Measurements from ENCODE around the gene MCRIP2.
"Not testable (repeated sequence)": the region's sequence is repeated elsewhere in the genome, so short reads cannot be mapped to it uniquely, and the experiment has no call there.

Gene MCRIP2

DNA sequence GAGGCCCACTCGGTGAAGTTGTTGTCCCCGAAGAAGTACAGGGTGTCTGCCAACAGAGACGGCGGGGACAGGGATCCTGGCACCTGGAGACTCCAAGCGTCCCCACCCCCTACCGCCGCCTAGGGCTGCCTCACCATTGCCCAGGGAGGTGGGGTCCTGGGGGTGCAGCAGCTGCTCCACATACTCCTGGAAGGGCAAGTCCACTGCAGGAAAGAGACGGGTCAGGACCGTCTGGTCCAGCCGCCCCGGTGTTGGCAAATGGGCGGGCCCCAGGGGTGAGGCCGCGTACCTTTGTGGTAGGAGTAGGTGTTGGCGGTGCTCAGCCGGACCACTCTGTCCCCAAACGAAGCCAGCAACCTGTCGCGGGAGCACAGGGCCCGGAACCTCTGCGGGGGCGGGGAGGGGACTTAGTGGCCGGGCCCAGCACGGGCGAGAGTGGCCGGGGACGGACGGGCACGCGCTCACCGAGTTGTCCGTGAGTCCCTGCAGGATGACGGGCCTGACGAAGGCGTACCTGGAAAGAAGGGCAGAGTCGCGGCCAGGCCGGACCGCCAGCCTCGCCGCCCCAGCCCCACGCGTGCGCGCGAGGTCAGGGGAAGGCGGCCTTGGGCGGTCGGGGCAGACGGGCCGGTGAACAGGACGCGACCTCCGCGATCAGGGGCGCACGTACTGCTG lies 41.9 kb downstream of the MCRIP2 start:
- DNase-seq, result no peak

DNA sequence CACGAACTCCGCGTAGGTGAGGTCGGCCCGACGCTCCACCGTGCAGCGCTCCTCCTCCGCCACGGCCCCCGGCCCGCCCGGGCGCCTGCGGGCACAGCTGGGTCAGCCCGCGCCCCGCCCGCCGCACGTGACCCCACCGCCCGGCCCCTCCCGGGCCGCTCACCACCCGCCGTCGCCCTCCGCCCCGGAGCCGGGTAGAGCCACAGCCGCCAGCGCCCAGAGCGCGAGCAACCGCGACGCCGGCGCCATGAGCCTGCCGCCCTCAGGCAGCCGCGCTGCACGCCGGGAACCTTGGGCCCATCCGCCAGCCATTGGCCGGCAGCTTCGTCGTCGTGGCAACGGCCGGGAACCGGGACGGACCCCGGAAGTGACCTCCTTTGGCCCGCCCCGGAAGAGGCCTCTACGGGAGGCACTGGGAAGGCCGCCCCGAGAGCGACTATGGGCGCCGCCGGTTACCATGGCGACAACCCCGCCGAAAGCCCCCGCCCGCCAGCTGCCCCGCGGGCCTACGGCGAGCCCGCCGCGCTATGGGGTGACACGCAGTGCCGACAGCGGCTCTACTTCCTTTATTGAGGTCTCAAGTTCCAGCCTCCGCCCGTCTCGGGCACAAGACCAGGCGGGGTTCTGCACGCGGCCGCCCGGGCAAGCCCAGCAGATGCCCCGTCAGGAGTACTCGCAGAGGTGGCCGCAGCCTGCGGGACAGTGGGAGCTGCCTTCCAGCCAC lies 42.6 kb downstream of the MCRIP2 start, which contains the start of gene JMJD8:
Gene JMJD8 (minus strand): TSS at position 264 of the 724 bp plus-strand sequence. CDS start 15 bp downstream, at position 249.
- DNase-seq, result peak; percentile 98

DNA sequence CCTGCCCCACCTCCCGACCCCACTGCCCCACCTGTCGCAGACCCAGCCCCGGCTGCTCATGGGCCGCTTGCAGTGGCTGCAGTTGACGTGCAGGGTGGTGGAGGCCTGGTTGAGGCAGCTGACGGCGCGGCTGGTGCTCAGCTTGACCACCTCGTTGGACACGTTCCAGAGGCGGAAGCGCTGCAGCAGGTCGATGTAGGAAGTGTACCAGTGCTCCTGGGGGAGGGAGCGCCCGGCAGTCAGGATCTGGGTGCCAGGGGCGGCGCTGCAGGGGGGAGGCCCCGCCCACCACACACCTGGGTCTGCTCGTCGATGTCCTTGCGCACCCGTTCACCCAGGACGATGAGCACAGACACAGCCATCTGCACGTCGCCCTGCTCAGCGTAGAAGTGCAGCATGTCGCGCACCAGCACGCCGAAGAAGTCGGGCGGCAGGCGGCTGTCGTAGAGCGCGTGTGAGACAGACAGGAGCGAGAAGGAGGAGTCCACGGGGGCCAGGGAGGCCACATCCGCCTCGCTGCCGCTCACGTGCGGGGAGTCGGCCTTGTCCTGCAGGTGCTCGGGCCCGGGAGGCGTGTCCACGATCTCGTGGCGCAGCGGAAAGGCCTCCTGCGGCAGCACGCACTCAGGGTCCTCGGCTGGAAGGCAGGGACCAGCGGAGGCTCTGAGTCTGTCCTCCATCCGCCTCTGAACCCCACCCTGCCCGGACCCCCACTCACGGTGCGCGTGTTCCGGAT lies 43.5 kb downstream of the MCRIP2 start:
- DNase-seq, result no peak

DNA sequence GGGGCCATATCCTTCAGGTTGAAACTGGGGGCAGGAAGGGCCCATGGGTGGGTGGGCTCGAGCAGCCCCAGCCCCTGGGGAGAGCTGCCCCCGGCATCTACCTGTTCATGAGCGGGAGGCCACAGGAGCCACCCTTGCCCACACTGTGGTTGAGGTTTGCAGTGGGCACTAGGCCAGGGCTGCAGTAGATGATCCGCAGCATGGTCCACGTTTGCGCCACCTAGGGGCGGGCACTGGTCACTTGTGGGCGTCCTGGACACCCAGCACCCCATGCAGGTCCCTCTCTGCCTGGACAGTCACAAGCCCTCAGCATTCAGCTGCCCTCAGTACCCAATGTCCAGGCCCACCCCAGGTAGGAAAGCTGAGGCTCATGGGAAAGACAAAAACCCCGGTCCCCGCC lies 44.3 kb downstream of the MCRIP2 start:
- DNase-seq, result no peak

DNA sequence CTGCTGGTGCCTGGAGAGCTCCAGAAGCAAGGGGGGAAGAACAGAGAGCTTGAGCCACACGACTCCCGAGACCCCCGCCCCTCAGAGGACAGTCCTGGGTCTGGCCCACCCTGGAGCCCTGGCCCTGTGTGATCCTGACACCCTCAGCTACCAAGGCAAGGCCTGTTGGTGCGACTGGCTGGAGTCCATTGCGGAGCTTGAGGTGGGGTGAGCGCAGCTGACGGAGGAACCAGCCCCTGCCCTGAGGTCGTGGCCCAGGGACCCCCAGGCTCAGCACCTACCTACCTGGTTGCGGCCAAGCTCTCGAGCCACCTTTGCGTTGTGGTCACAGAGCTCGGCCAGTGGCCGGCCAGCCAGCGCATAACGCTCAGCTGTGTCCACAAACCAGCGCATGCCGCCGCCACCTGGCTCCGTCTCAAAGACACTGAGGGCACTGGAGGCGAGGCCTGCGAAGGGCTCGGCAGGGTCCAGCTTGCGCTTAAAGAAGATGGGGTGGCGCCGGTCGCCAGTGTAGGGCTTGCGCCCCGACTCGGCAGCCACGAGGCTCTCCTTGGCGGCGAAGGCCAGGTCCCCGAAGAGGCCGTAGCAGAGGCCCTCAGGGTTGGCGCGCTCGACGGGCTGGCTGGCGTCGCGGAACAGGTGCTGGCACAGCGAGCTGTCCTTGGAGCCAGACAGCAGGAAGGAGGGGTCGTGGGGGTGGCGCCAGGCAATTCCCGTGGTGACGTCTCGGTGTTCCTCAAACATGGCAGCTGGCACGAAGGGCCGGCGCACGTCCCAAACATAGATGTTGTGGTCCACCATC lies 45.0 kb downstream of the MCRIP2 start:
- DNase-seq, result no peak

DNA sequence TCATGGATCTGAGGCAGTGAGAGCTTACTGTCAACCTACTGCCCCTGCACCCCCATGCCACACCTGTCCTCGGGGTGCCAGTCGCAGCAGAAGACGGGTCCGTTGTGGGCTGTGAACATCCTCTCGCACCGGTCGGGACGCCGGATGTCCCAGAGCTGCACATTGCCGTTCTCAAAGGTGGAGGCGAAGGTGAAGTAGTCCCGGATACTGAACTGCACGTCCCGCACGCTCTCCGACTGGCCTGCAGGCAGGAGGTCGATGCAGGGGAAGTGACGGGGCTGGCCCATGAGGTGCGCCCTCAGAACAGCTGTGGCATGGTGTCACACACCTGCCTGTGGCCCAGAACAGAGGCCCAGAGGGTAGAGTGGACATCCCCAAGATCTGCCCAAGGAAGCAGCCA lies 45.9 kb downstream of the MCRIP2 start:
- no peak for DNase-seq

DNA sequence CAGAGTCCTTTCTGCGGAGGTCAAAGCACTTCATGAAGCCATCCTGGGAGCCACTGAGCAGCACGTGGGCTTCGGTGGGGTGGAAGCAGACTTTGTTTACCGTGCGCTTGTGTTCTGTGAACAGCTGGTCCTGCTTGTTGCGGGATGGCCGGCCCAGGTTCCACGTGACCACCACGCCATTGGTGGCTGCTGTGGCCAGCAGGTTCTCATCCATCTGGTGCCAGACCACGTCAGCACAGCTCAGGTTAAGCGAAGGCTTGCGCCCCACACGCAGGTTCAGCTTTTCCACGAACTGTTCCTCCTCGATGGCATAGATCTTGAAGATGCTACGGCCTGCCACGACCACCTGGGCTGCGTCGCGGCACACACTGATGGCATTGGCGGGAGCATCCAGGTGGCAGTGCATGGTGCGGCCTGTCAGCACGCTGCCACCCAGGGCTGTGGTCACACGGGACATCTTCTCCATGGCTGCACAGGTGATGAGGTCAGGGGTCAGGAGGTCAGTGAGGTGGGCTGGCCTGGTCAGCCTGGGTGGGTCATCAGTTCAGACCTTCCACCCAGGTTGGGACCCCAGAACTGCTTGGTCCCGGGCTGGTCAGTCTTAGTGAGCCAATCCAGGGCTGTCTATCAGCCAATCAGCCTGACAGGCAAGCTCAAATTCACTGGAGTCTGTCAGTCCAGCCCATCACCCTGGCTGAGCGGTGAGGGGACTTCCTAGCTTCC lies 47.7 kb downstream of the MCRIP2 start:
- DNase-seq, result no peak

DNA sequence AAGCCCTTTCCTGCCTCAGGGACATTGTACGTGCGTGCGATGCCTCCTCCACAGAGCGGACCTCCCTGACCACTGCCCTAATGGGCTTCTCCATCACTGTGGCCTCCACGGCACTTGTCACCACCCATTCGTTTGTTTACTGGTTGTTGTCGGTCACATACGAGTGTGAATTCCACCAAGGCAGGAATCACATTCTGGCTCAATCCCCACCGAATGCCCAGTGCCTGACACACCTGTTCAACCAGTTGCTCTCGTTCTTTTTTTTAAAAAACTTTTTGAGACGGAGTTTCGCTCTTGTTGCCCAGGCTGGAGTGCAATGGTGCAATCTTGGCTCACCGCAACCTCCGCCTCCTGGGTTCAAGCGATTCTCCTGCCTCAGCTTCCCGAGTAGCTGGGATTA lies 49.6 kb downstream of the MCRIP2 start:
- DNase-seq, result not testable (repeated sequence)

DNA sequence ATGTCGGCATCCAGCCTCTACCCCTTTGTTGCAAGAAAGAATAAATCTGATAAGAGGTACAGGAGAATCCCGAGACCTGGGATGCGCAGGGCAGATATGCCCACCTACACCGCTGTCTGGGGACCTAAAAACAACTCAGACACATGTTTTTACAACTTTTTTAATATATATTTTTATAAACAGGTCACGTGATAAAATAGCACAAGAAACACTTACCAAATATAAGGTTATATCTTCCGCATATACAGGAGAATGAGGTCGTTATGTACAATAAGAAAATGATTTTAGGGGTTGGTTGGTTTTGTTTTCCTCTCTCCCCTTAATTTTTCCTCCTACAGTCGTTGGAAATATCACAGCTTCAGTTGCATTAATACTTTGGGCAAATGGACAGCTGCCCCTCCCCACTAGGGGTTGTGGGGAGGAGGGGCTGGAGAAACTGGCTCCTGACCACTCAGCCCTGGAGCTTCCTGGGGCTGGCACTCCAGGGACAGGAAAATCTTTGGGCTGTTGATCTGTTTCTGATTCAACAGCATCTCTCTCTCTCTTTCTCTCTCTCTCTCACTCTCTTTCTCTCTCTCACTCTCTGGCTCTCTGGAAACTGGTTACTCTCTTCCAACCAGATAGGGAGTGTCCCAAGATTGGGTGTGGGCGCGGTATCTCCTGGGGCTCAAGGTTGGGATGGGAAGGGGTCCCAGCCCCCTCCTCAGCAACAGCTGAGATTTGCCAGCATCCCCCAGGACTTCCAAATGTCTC lies 50.9 kb downstream of the MCRIP2 start:
- DNase-seq, result no peak

DNA sequence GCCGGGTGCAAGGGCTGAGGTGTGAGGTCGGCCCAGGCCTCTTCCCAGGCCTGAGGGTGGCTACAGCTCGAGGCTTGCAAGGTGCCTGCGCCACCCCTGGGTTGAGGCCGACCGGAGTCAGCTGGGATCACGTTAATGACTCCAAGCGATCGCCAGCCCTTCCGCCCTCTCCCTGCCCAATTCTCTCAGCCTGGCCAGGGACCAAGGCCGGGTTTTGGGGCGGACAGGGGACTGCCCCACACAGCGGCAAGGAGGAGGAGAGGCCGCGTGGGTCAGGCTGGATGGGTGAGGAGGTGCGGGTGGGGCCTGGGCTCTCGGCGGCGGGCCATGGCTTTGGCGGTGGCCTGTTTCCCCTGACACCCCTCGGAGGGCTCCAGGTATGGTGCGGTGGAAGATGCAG lies 51.7 kb downstream of the MCRIP2 start:
- DNase-seq, result no peak

DNA sequence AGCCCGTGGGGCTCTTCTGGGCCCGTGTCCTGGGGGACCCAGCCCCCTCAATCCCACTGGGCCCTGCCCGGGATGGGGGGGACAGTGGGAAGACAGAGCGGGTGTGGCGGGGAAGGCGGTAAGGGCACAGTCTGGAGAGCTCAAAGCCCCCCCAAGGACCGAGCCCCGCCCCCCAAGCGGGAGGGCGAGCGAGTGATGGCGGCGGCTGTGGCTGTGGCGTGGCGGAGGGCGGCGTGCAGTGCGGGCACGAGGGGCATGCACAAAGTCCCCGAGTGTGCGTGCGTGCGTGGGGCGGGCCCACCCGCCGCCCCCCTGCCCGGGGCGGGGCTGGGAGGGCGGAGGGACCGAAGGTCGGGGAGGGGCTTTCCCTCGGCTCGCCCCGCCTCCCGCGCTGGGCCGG lies 52.1 kb downstream of the MCRIP2 start:
- DNase-seq, result peak; percentile 31

DNA sequence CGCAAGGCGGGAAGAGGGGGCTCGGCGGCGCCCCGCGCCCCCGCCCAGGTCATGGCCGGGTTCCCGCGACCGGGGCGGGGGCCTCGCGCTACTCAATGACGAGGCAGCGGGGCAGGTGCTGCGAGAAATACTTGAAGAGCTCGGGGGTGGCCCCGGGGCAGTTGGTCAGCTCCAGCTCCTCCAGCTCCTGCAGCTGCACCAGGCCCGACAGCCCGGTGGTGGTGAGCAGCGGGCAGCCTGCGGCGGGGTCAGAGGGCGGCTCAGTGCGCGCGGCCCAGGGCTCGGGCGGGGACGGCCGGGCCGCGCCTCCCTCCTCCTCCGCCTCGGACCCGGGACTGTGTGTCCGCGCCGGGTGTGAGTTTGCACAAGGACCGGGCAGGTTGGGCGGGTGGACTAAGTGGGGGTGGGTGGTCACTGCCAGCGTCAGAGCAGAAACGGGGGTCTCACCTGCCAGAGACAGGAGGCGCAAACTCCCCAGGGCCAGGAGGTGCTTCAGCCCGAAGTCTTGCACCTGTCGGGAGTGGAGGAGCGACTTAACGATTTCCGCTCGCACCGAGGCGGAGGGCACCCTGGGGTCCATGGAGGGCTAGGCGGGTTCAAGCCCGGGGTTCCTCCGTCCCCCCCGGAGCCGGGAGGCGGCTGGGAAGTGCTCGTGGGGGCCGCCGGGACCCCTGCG lies 52.7 kb downstream of the MCRIP2 start:
- DNase-seq, result no peak

DNA sequence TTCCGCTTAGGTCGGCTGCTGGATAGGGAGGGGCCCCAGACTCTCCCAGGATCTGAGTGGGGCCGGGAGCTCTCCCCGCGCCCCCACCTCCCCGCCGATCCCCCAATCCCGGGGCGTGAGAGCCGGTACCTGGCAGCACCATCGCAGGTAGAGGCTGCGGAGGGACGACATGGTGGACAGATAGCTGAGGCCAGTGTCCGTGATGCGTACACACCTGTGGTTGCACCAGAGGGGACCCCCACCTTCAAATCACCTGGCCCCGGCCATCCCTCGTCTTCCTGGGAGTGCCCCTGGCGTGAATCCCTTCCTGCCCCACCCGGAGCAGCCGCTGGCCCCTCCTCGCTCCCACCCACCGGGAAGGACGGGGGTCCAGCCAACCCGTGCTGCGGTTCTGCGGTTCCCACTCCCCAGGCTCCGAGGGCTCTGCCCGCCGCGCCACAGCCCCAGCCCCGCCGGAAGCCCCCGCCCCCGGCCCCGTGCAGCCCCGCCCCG lies 53.3 kb downstream of the MCRIP2 start:
- DNase-seq, result no peak

DNA sequence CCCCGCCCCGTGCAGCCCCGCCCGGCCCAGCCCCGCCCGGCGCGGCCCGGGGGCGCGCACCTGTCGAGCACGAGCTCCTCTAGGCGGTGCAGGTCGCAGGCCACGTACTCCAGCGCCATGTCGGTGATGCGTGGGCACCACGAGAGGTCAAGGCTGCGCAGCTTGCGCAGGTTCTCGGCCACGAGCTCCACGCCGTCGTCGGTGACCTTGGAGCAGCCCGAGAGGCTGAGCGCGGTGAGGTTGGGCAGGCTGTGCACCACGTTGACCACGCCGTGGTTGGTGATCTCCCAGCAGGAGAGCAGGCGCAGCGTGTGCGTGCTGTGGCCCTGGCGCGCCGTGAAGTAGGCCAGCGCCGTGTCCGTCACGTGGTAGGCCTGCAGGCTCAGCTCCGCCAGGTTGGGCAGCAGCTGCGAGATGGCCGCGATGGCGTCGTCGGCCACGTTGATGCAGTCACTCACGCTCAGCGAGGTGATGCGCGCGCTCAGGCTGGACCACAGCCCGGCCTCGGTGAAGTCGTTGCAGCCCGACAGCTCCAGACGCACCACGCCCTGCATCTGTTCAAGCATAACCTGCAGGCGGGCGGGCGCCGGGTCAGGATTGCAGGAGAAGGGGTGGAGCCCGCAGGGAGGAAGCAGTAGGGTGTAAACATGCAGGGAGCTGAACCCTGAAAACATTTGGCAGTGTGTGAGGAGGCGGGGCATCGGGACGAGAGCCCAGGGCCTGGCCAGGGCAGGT lies 53.9 kb downstream of the MCRIP2 start:
- DNase-seq, result peak; percentile 50

Data from CD4-positive, alpha-beta T cell treated with Interferon gamma for 1 hour (primary cell).